ENCODE results near the gene ASMT. TPM values are rescaled to one million over a fixed set of nuclear protein-coding genes. Genes with fewer than 3 reads are reported as not detected.

The ASMT gene
- 0.09 to 0.34 TPM (median 0.30 TPM) in 3 of 5 replicates, not detected in the others for total RNA-seq (2022; extraction: Qiagen RNA extraction; ENCODE audit: low read depth)

GRCh38 chrX:1614927-1615326 is at the start of gene ASMT:
Gene ASMT (plus strand): TSS chrX:1615059. CDS start chrX:1615200, 141 bp downstream.

GRCh38 chrX:1591102-1591862 is 23.6 kb upstream of the ASMT start, which contains the start of gene AKAP17A:
Gene AKAP17A (plus strand): TSS chrX:1591604. CDS start chrX:1593463, 1,859 bp downstream.

Other genes with a start within 250 kb of the ASMT start
- gene SLC25A6, start 222.9 kb upstream of the ASMT start, total RNA-seq (2022; extraction: Qiagen RNA extraction; ENCODE audit: low read depth): 405 to 497 TPM (median 446 TPM) in 5 replicates
- 17.1 to 20.1 TPM (median 18.2 TPM) in 5 replicates for gene ASMTL, start 162.2 kb upstream of the ASMT start, total RNA-seq (2022; extraction: Qiagen RNA extraction; ENCODE audit: low read depth)
- 0.02 to 0.04 TPM in 2 of 5 replicates, not detected in the others for gene P2RY8, start 77.9 kb upstream of the ASMT start, total RNA-seq (2022; extraction: Qiagen RNA extraction; ENCODE audit: low read depth)
- 26.3 to 38.6 TPM (median 36.9 TPM) in 5 replicates for gene AKAP17A, start 23.5 kb upstream of the ASMT start, total RNA-seq (2022; extraction: Qiagen RNA extraction; ENCODE audit: low read depth)